CD4-positive, alpha-beta T cell (primary cell): ENCODE results near the gene METTL15. TPM values are rescaled to one million over a fixed set of nuclear protein-coding genes. Genes with fewer than 3 reads are reported as not detected.
"Not testable (repeated sequence)": the region's sequence is repeated elsewhere in the genome, so short reads cannot be mapped to it uniquely, and the experiment has no call there.

Source experiments
- ATAC-seq: fragments of 200-7000 bp; cut with Tn5 transposase; one replicate; pipeline ENCODE4 v1.10.0; 2022; ENCODE audit warnings: mild to moderate bottlenecking; ENCODE audit not compliant: poor library complexity
- CTCF ChIA-PET: fragments of 350-600 bp; sonication (Branson Sonifier 250); formaldehyde crosslinking; loops from one replicate; lab custom pipeline; 2021; ENCODE audit warnings: antibody characterized with exemption, inconsistent platforms; lab: Charles Lee
- POLR2A ChIA-PET: fragments of 350-600 bp; sonication (Branson Sonifier 250); formaldehyde crosslinking; loops from one replicate; lab custom pipeline; 2021; ENCODE audit warnings: antibody characterized with exemption, inconsistent platforms; lab: Charles Lee
- DNase-seq, 14 experiments: peaks; one replicate each; pipeline ENCODE4 v3.0.0-alpha.2; 2013 to 2020; ENCODE audit warnings: mixed read lengths in 2 of 14
- H3K27ac ChIP-seq, 2 donors: one replicate each; pipeline versions ENCODE4 v1.5.1 to v1.7.0; 2013; ENCODE audit warnings: low read length in 2 of 2, low read depth in 1 of 2, mild to moderate bottlenecking in 1 of 2
- H3K27me3 ChIP-seq, 2 experiments: 1 replicate in 1 of 2; 2 replicates in 1 of 2; pipeline versions ENCODE4 v1.6.1 to v1.7.0; 2013; ENCODE audit warnings: low read length in 2 of 2, control low read depth in 1 of 2, mild to moderate bottlenecking in 1 of 2, moderate library complexity in 1 of 2; ENCODE audit not compliant: insufficient read depth in 2 of 2, control insufficient read depth in 1 of 2
- H3K36me3 ChIP-seq: one replicate; pipeline ENCODE4 v1.6.1; 2013; ENCODE audit warnings: low read length, control low read depth; ENCODE audit not compliant: insufficient read depth
- H3K4me1 ChIP-seq: one replicate; pipeline ENCODE4 v1.6.1; 2013; ENCODE audit warnings: low read length, control low read depth; ENCODE audit not compliant: insufficient read depth
- H3K4me3 ChIP-seq: one replicate; pipeline ENCODE4 v1.5.1; 2013; ENCODE audit warnings: mild to moderate bottlenecking, low read length, moderate library complexity
- H3K9me3 ChIP-seq, 2 experiments: 1 replicate in 1 of 2; 2 replicates in 1 of 2; pipeline versions ENCODE4 v1.6.1 to v1.7.0; 2013; ENCODE audit warnings: low read length in 2 of 2, mild to moderate bottlenecking in 2 of 2, control low read depth in 1 of 2, moderate library complexity in 1 of 2; ENCODE audit not compliant: control insufficient read depth in 1 of 2, insufficient read depth in 1 of 2
- H3K27ac Mint-ChIP-seq: one replicate; pipeline ENCODE4 v1.8.0; 2020; ENCODE audit warnings: mixed read lengths
- H3K27me3 Mint-ChIP-seq: one replicate; pipeline ENCODE4 v1.8.0; 2021; ENCODE audit warnings: mixed read lengths
- H3K36me3 Mint-ChIP-seq: one replicate; pipeline ENCODE4 v1.8.0; 2021; ENCODE audit warnings: low read depth, mixed read lengths
- H3K4me1 Mint-ChIP-seq: one replicate; pipeline ENCODE4 v1.8.0; 2021; ENCODE audit warnings: low read depth, mixed read lengths
- H3K4me3 Mint-ChIP-seq: one replicate; pipeline ENCODE4 v1.8.0; 2020; ENCODE audit warnings: mild to moderate bottlenecking, mixed read lengths
- H3K9me3 Mint-ChIP-seq: one replicate; pipeline ENCODE4 v1.8.0; 2020; ENCODE audit warnings: mixed read lengths
- CTCF ChIP-seq: fragments of 200-600 bp; IDR thresholded peaks from one replicate; pipeline ENCODE4 v1.8.0; 2022; ENCODE audit warnings: antibody characterized with exemption, mild to moderate bottlenecking
- intact Hi-C, 2 experiments: fragments of 100-400 bp; cut with DNase I in 1 of 2; cut with micrococcal nuclease in 1 of 2; formaldehyde crosslinking; loops; one replicate each; pipeline versions ENCODE4 v1.15.1 to v1.9.0; 2023 to 2025; cut with DNase I, micrococcal nuclease
- total RNA-seq, 174 experiments: library from RNA in 2 of 174; stranded (reverse) in 2 of 174; gene quantifications; one replicate each; pipeline ENCODE4 v1.2.3 and lab custom pipeline; 2021 to 2026

METTL15 gene
- total RNA-seq, 2 experiments from 2014 or later = 3.5 to 4.4 TPM

GRCh38 chr11:28195449-28195848 lies 87.3 kb downstream of the METTL15 start:
- no peaks in the 10 kb centered on the region for H3K27me3 Mint-ChIP-seq
- H3K4me1 Mint-ChIP-seq = peaks cover 7% of the 10 kb centered on the region
- TF ChIP-seq CTCF = no peak
- peaks cover 2% of the 10 kb centered on the region for H3K9me3 Mint-ChIP-seq
- H3K4me3 ChIP-seq = no peak overlapping the region
- H3K36me3 ChIP-seq = no peaks in the 10 kb centered on the region
- H3K27me3 ChIP-seq = no peaks in the 10 kb centered on the region
- peaks cover 75% of the 10 kb centered on the region for H3K36me3 Mint-ChIP-seq
- H3K27ac ChIP-seq = no peak overlapping the region
- H3K9me3 ChIP-seq = no peaks in the 10 kb centered on the region
- H3K4me1 ChIP-seq = no peaks in the 10 kb centered on the region
- ATAC-seq (no peak), DNase-seq (no peak)
- no peak overlapping the region for H3K27ac Mint-ChIP-seq
- no peak overlapping the region for H3K4me3 Mint-ChIP-seq
- ChIA-PET CTCF (no interaction called here), POLR2A (no interaction called here)
- intact Hi-C loops = no loop called here

- no peak for ATAC-seq
- Mint-ChIP-seq H3K27me3 (no peaks in the 10 kb centered on the region), H3K27ac (no peak overlapping the region), H3K4me3 (no peak overlapping the region), H3K9me3 (peaks cover 3% of the 10 kb centered on the region), H3K4me1 (no peaks in the 10 kb centered on the region), H3K36me3 (peaks cover 67% of the 10 kb centered on the region)
- no peaks in the 10 kb centered on the region for H3K4me1 ChIP-seq
- intact Hi-C loops = no loop called here
- H3K4me3 ChIP-seq = no peak overlapping the region
- peaks cover 2% of the 10 kb centered on the region for H3K36me3 ChIP-seq
- TF ChIP-seq CTCF = no peak
- no peak for DNase-seq
- H3K27ac ChIP-seq = no peak overlapping the region
- H3K27me3 ChIP-seq = no peaks in the 10 kb centered on the region
- peaks cover 0 to 4% of the 10 kb centered on the region in 2 experiments for H3K9me3 ChIP-seq
- POLR2A ChIA-PET = no interaction called here
- CTCF ChIA-PET = no interaction called here
Observed at GRCh38 chr11:28209906-28210305, 101.7 kb downstream of the METTL15 start.

- intact Hi-C loops, H3K27ac ChIP-seq, H3K36me3 ChIP-seq, H3K4me1 ChIP-seq, H3K27me3 ChIP-seq, DNase-seq, H3K9me3 ChIP-seq, H3K27ac Mint-ChIP-seq, POLR2A ChIA-PET, ATAC-seq, H3K4me3 ChIP-seq, H3K4me3 Mint-ChIP-seq, H3K9me3 Mint-ChIP-seq, CTCF ChIA-PET, H3K27me3 Mint-ChIP-seq: not testable (repeated sequence)
- H3K36me3 Mint-ChIP-seq = peaks cover 48% of the 10 kb centered on the region
- peaks cover 24% of the 10 kb centered on the region for H3K4me1 Mint-ChIP-seq
Observed at GRCh38 chr11:28222063-28222462, 113.9 kb downstream of the METTL15 start.

- H3K27me3 ChIP-seq = no peaks in the 10 kb centered on the region
- H3K27ac ChIP-seq = no peak overlapping the region
- no peaks in the 10 kb centered on the region for H3K4me1 ChIP-seq
- H3K9me3 ChIP-seq = peaks cover 0 to 3% of the 10 kb centered on the region in 2 experiments
- H3K4me1 Mint-ChIP-seq = peaks cover 18% of the 10 kb centered on the region
- H3K9me3 Mint-ChIP-seq = peaks cover 2% of the 10 kb centered on the region
- H3K36me3 Mint-ChIP-seq = peaks cover 42% of the 10 kb centered on the region
- H3K27ac Mint-ChIP-seq = no peak overlapping the region
- no peak overlapping the region for H3K4me3 ChIP-seq
- H3K27me3 Mint-ChIP-seq = no peaks in the 10 kb centered on the region
- intact Hi-C loops = no loop called here
- no peaks in the 10 kb centered on the region for H3K36me3 ChIP-seq
- DNase-seq (no peak), ATAC-seq (no peak)
- no peak for TF ChIP-seq CTCF
- no peak overlapping the region for H3K4me3 Mint-ChIP-seq
- POLR2A ChIA-PET = no interaction called here
- CTCF ChIA-PET = no interaction called here
Observed at GRCh38 chr11:28223577-28223976, 115.4 kb downstream of the METTL15 start.
